HCT116 (cell line): ENCODE results near the gene FNDC3B. TPM values are rescaled to one million over a fixed set of nuclear protein-coding genes. Genes with fewer than 3 reads are reported as not detected.

Source experiments
- ATAC-seq: fragments of 200-7000 bp; cut with Tn5 transposase; 2 replicates; pipeline ENCODE4 v1.9.1; 2020; ENCODE audit warnings: mild to moderate bottlenecking, moderate library complexity
- BruUV-seq: library from RNA; stranded (reverse); fragments of 400-500 nt; replicated peaks from 2 replicates; lab custom pipeline; 2021; lab: Mats Ljungman, UMichigan
- CTCF ChIA-PET: fragments of 300-600 bp; sonication (Branson Sonifier 250); formaldehyde crosslinking; loops from one replicate; lab custom pipeline; 2021; ENCODE audit warnings: antibody characterized with exemption; lab: Charles Lee
- POLR2A ChIA-PET: fragments of 300-600, 350-600 bp; sonication (Branson Sonifier 250); formaldehyde crosslinking; loops from one replicate; lab custom pipeline; 2021; ENCODE audit warnings: antibody characterized with exemption; lab: Charles Lee
- RAD21 ChIA-PET, 2 experiments: fragments of 300-600 bp; sonication (Branson Sonifier 250); formaldehyde crosslinking; loops; one replicate each; lab custom pipeline; 2023; ENCODE audit warnings: low total read pairs in 2 of 2; ENCODE audit not compliant: uncharacterized antibody in 2 of 2, unreplicated experiment in 2 of 2, low non-redundant PET in 1 of 2; lab: Charles Lee
- DNase-seq: peaks from one replicate; pipeline ENCODE4 v3.0.0-alpha.2; 2010; ENCODE audit warnings: low read depth, low spot score
- H2AFZ ChIP-seq: fragments of 200-600 bp; shearing (Covaris generic), sonication (generic); 2 replicates; pipeline ENCODE4 v1.6.1; 2017; ENCODE audit warnings: low read depth, mixed run types, mixed read lengths, antibody characterized with exemption, low read length; ENCODE audit not compliant: poor library complexity, severe bottlenecking
- H3K27ac ChIP-seq: 2 replicates; pipeline ENCODE4 v1.5.1; 2012; ENCODE audit warnings: low read depth, low read length
- H3K27me3 ChIP-seq: fragments of 200-600 bp; sonication (generic); 2 replicates; pipeline ENCODE4 v1.6.1; 2016; ENCODE audit warnings: mixed run types, low read length, mixed read lengths; ENCODE audit not compliant: insufficient read depth
- H3K36me3 ChIP-seq, 2 experiments: fragments of 200-500 bp in 1 of 2; fragments of 200-600 bp in 1 of 2; sonication (Bioruptor generic) in 1 of 2; sonication (generic) in 1 of 2; 2 replicates each; pipeline versions ENCODE4 v1.5.1 to v1.6.1; 2014 to 2016; ENCODE audit warnings: low read length in 2 of 2, inconsistent platforms in 1 of 2, mixed read lengths in 1 of 2, mixed run types in 1 of 2; ENCODE audit not compliant: insufficient read depth in 2 of 2, control insufficient read depth in 1 of 2
- H3K4me1 ChIP-seq, 2 experiments: fragments of 200-600 bp in 1 of 2; sonication (generic) in 1 of 2; 2 replicates each; pipeline versions ENCODE4 v1.5.1 to v1.6.1; 2012 to 2017; ENCODE audit warnings: low read length in 2 of 2, inconsistent platforms in 1 of 2, mild to moderate bottlenecking in 1 of 2, mixed read lengths in 1 of 2, mixed run types in 1 of 2, moderate library complexity in 1 of 2; ENCODE audit not compliant: insufficient read depth in 2 of 2, control insufficient read depth in 1 of 2
- H3K4me2 ChIP-seq: fragments of 200-600 bp; sonication (generic); 2 replicates; pipeline ENCODE4 v1.6.1; 2017; ENCODE audit warnings: mixed run types, low read length, mixed read lengths
- H3K4me3 ChIP-seq, 2 experiments: fragments of 200-600 bp in 1 of 2; sonication (generic) in 1 of 2; replicated peaks in 1 of 2; 2 replicates each; pipeline ENCODE4 v1.5.1; 2011 to 2016; ENCODE audit warnings: low read length in 2 of 2, control low read depth in 1 of 2, low read depth in 1 of 2, mild to moderate bottlenecking in 1 of 2, mixed read lengths in 1 of 2, mixed run types in 1 of 2
- H3K79me2 ChIP-seq: fragments of 200-600 bp; sonication (generic); 2 replicates; pipeline ENCODE4 v1.6.1; 2017; ENCODE audit warnings: mild to moderate bottlenecking, mixed run types, low read length, moderate library complexity, mixed read lengths; ENCODE audit not compliant: insufficient read depth
- H3K9ac ChIP-seq: fragments of 200-600 bp; sonication (generic); 2 replicates; pipeline ENCODE4 v1.6.1; 2016; ENCODE audit warnings: low read length, mixed read lengths
- H3K9me2 ChIP-seq: fragments of 200-600 bp; sonication (generic), shearing (Covaris generic); 2 replicates; pipeline ENCODE4 v1.6.1; 2017; ENCODE audit warnings: mixed run types, mild to moderate bottlenecking, moderate library complexity; ENCODE audit not compliant: insufficient read depth
- H3K9me3 ChIP-seq, 2 experiments: fragments of 200-500 bp in 1 of 2; fragments of 200-600 bp in 1 of 2; sonication (Bioruptor generic) in 1 of 2; sonication (generic) in 1 of 2; 2 replicates each; pipeline ENCODE4 v1.6.1; 2014 to 2017; ENCODE audit warnings: low read length in 2 of 2, mixed read lengths in 2 of 2, inconsistent platforms in 1 of 2, low read depth in 1 of 2, mild to moderate bottlenecking in 1 of 2, mixed run types in 1 of 2, moderate library complexity in 1 of 2; ENCODE audit not compliant: control insufficient read depth in 1 of 2, insufficient read depth in 1 of 2
- H4K20me1 ChIP-seq: fragments of 200-600 bp; sonication (generic), shearing (Covaris generic); 2 replicates; pipeline ENCODE4 v1.6.1; 2017; ENCODE audit warnings: mixed run types, mild to moderate bottlenecking, moderate library complexity; ENCODE audit not compliant: insufficient read depth
- CBX3 ChIP-seq: IDR thresholded peaks from 2 replicates; pipeline ENCODE4 v1.6.1; 2012; ENCODE audit warnings: low read depth
- EGR1 ChIP-seq: IDR thresholded peaks from 2 replicates; pipeline ENCODE4 v1.6.1; 2012; ENCODE audit warnings: low read depth
- JUND ChIP-seq: IDR thresholded peaks from 2 replicates; pipeline ENCODE4 v1.6.1; 2012
- SRF ChIP-seq: IDR thresholded peaks from 2 replicates; pipeline ENCODE4 v1.6.1; 2012; ENCODE audit warnings: low read depth
- ZFX ChIP-seq: fragments of 450-650 bp; IDR thresholded peaks from 2 replicates; pipeline ENCODE4 v1.6.1; 2017
- ZNF274 ChIP-seq: fragments of 200-500 bp; sonication (Bioruptor generic); IDR thresholded peaks from 2 replicates; pipeline ENCODE4 v1.6.1; 2014; ENCODE audit warnings: mild to moderate bottlenecking, low read depth, low read length, inconsistent platforms
- intact Hi-C: fragments of 100-400 bp; cut with micrococcal nuclease; formaldehyde crosslinking; loops from 2 replicates; pipeline ENCODE4 v1.10.0; 2022
- total RNA-seq: library from RNA; stranded (reverse); gene quantifications from one replicate; pipeline ENCODE4 v1.2.1, GENCODE V29; 2021; ENCODE audit not compliant: unreplicated experiment
- TF ChIP-seq, protein P1 (sequence below), 3 experiments: fragments of 200-600 bp in 1 of 3; sonication (generic) in 1 of 3; IDR thresholded peaks in 2 of 3; conservative IDR thresholded peaks in 1 of 3; 2 replicates each; pipeline ENCODE4 v1.5.1; 2012 to 2017; ENCODE audit warnings: low read depth in 2 of 3, low read length in 2 of 3, antibody characterized with exemption in 1 of 3, borderline replicate concordance in 1 of 3, control low read depth in 1 of 3, mild to moderate bottlenecking in 1 of 3, mixed read lengths in 1 of 3, mixed run types in 1 of 3, moderate library complexity in 1 of 3; ENCODE audit not compliant: insufficient read depth in 1 of 3
- TF ChIP-seq, protein P2 (sequence below): IDR thresholded peaks from 2 replicates; pipeline ENCODE4 v1.6.1; 2012; ENCODE audit warnings: low read depth

The FNDC3B gene
- total RNA-seq, 1 experiment from 2014 or later: 45.7 TPM

DNA sequence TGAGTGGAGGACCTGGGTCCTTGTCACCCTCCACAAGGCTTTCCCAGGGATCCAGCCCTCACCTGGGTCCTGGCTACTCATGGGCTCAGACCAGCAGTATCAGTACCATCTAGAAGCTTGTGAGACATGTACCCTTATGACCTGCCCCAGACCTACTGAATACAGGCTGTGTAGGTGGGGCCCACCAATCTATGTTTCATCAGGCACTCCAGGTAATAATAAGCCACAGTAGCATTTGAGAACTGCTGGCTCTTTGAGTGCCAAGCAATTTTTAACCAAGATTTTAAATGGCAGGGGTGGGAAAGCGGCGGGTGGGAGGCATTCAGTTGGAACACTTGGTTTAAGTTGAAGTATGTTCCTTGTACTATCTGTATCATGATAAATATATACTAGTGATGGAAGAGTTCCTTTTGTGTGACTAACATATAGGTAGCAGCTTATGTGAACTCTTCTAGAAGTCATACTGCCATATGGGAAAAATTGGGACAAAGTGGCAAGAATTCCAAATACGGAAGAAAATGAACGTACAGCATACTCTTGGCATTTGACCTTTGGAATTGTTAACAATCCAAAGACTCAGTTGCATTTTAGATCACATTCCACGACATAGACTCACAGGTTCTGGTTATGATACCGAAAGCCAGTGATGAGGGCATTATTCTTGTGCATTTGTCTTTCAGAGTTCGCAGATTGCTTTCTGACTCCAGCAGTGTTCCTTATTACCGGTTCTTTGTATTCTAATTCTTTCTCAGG is 218.4 kb downstream of the FNDC3B start (continued):
- TF ChIP-seq, protein P1, sequence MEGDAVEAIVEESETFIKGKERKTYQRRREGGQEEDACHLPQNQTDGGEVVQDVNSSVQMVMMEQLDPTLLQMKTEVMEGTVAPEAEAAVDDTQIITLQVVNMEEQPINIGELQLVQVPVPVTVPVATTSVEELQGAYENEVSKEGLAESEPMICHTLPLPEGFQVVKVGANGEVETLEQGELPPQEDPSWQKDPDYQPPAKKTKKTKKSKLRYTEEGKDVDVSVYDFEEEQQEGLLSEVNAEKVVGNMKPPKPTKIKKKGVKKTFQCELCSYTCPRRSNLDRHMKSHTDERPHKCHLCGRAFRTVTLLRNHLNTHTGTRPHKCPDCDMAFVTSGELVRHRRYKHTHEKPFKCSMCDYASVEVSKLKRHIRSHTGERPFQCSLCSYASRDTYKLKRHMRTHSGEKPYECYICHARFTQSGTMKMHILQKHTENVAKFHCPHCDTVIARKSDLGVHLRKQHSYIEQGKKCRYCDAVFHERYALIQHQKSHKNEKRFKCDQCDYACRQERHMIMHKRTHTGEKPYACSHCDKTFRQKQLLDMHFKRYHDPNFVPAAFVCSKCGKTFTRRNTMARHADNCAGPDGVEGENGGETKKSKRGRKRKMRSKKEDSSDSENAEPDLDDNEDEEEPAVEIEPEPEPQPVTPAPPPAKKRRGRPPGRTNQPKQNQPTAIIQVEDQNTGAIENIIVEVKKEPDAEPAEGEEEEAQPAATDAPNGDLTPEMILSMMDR (IDR thresholded peaks at IDR 0.05 in 2 of 3, conservative IDR thresholded peaks at IDR 0.05 in 1 of 3; ENCODE audit: borderline replicate concordance in 1 of 3, insufficient read depth in 1 of 3, low read depth in 2 of 3, low read length in 2 of 3): no peak

- Histone ChIP-seq H3K79me2 (no peaks in the 10 kb centered on the region), H3K9ac (no peak overlapping the region), H3K9me3 (no peaks in the 10 kb centered on the region), H3K9me2 (no peaks in the 10 kb centered on the region), H3K4me3 (no peak overlapping the region), H3K27me3 (no peaks in the 10 kb centered on the region), H3K4me2 (no peak overlapping the region), H4K20me1 (no peaks in the 10 kb centered on the region), H3K27ac (no peak overlapping the region), H2AFZ (no peak overlapping the region), H3K36me3 (no peaks in the 10 kb centered on the region), H3K4me1 (peaks cover 0 to 21% of the 10 kb centered on the region in 2 experiments; a peak in 2 of 4 replicates)
- no peak for DNase-seq
- POLR2A ChIA-PET: no interaction called here
- RAD21 ChIA-PET: no interaction called here
- no peak for TF ChIP-seq SRF
- no TSS peak for BruUV-seq
- CTCF ChIA-PET: no interaction called here
- ATAC-seq: no peak
- intact Hi-C loops: no loop called here
Measured at GRCh38 chr3:172258624-172259023, 219.2 kb downstream of the FNDC3B start.

DNA sequence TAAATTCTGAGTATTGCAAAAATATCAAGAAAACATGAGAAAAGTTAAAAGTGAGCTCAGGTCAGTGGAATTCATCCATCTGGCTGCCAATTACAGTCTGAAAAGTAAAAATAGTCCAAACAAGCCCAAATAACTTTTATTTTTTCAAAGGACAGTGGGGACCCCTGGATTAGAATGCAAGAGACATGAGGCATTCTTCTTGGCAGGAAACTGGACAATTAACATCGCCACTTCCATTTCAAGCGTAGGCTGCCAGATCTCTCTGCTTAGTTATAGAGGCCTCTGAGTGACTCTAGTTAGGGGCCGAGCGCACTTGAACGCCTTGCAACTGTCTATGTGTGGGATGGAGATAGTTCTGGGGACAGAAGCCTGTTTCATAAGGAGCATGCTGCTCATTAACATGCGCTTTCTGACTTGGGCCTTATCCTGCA is 219.7 kb downstream of the FNDC3B start:
- DNase-seq: no peak
- POLR2A ChIA-PET: no interaction called here

More for the DNA sequence above, 219.7 kb downstream of the FNDC3B start:
- Histone ChIP-seq H3K27me3 (no peaks in the 10 kb centered on the region), H3K9me2 (no peaks in the 10 kb centered on the region), H4K20me1 (no peaks in the 10 kb centered on the region), H3K4me3 (no peak overlapping the region), H3K9me3 (no peaks in the 10 kb centered on the region), H2AFZ (no peak overlapping the region), H3K9ac (no peak overlapping the region), H3K36me3 (no peaks in the 10 kb centered on the region), H3K79me2 (no peaks in the 10 kb centered on the region), H3K27ac (no peak overlapping the region), H3K4me1 (peaks cover 0 to 21% of the 10 kb centered on the region in 2 experiments; a peak in 2 of 4 replicates), H3K4me2 (no peak overlapping the region)
- intact Hi-C loops: no loop called here
- ATAC-seq: no peak
- BruUV-seq: no TSS peak
- ChIA-PET CTCF (no interaction called here), RAD21 (no interaction called here)
- TF ChIP-seq ZNF274: no peak
- TF ChIP-seq CBX3: no peak
- no peak for TF ChIP-seq SRF
- TF ChIP-seq ZFX: no peak
- TF ChIP-seq, protein P2, sequence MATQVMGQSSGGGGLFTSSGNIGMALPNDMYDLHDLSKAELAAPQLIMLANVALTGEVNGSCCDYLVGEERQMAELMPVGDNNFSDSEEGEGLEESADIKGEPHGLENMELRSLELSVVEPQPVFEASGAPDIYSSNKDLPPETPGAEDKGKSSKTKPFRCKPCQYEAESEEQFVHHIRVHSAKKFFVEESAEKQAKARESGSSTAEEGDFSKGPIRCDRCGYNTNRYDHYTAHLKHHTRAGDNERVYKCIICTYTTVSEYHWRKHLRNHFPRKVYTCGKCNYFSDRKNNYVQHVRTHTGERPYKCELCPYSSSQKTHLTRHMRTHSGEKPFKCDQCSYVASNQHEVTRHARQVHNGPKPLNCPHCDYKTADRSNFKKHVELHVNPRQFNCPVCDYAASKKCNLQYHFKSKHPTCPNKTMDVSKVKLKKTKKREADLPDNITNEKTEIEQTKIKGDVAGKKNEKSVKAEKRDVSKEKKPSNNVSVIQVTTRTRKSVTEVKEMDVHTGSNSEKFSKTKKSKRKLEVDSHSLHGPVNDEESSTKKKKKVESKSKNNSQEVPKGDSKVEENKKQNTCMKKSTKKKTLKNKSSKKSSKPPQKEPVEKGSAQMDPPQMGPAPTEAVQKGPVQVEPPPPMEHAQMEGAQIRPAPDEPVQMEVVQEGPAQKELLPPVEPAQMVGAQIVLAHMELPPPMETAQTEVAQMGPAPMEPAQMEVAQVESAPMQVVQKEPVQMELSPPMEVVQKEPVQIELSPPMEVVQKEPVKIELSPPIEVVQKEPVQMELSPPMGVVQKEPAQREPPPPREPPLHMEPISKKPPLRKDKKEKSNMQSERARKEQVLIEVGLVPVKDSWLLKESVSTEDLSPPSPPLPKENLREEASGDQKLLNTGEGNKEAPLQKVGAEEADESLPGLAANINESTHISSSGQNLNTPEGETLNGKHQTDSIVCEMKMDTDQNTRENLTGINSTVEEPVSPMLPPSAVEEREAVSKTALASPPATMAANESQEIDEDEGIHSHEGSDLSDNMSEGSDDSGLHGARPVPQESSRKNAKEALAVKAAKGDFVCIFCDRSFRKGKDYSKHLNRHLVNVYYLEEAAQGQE: no peak
- no peak for TF ChIP-seq JUND
- TF ChIP-seq EGR1: no peak
